Activated CD8-positive, alpha-beta T cell treated with anti-CD3 and anti-CD28 coated beads, Interleukin-2, amount 10 ng/mL, durations not matched to agents 7 days and 5 days (primary cell): ENCODE measurements around the gene AK2. TPM values are rescaled to one million over a fixed set of nuclear protein-coding genes. Genes with fewer than 3 reads are reported as not detected.
"Not testable (repeated sequence)": the region's sequence is repeated elsewhere in the genome, so short reads cannot be mapped to it uniquely, and the experiment has no call there.

Experiments used
- ATAC-seq: fragments of 150-1000 bp; cut with Tn5 transposase; one replicate; pipeline ENCODE4 v1.10.0; 2021; ENCODE audit warnings: moderate library complexity
- CTCF ChIA-PET: fragments of 350-600 bp; sonication (Branson Sonifier 250); formaldehyde crosslinking; loops from one replicate; lab custom pipeline; 2021; ENCODE audit warnings: antibody characterized with exemption; lab: Charles Lee
- POLR2A ChIA-PET: fragments of 350-600 bp; sonication (Branson Sonifier 250); formaldehyde crosslinking; loops from one replicate; lab custom pipeline; 2021; ENCODE audit warnings: antibody characterized with exemption; lab: Charles Lee
- DNase-seq: peaks from one replicate; pipeline ENCODE4 v3.0.0-alpha.2; 2020
- H3K27ac Mint-ChIP-seq: one replicate; pipeline ENCODE4 v1.8.0; 2021; ENCODE audit warnings: mild to moderate bottlenecking, mixed read lengths
- H3K27me3 Mint-ChIP-seq: one replicate; pipeline ENCODE4 v1.8.0; 2021; ENCODE audit warnings: low read depth, mixed read lengths
- H3K36me3 Mint-ChIP-seq: one replicate; pipeline ENCODE4 v1.8.0; 2021; ENCODE audit warnings: low read depth, mixed read lengths
- H3K4me1 Mint-ChIP-seq: one replicate; pipeline ENCODE4 v1.8.0; 2021; ENCODE audit warnings: low read depth, mixed read lengths
- H3K4me3 Mint-ChIP-seq: one replicate; pipeline ENCODE4 v1.8.0; 2021; ENCODE audit warnings: mild to moderate bottlenecking, mixed read lengths
- H3K9me3 Mint-ChIP-seq: one replicate; pipeline ENCODE4 v1.8.0; 2022; ENCODE audit warnings: mixed read lengths; ENCODE audit not compliant: insufficient read depth
- total RNA-seq, 2 experiments: library from RNA; stranded (reverse); gene quantifications; one replicate each; pipeline ENCODE4 v1.2.3, GENCODE V29; 2021

AK2 gene
- total RNA-seq, 2 experiments from 2014 or later, result 206 to 215 TPM

DNA sequence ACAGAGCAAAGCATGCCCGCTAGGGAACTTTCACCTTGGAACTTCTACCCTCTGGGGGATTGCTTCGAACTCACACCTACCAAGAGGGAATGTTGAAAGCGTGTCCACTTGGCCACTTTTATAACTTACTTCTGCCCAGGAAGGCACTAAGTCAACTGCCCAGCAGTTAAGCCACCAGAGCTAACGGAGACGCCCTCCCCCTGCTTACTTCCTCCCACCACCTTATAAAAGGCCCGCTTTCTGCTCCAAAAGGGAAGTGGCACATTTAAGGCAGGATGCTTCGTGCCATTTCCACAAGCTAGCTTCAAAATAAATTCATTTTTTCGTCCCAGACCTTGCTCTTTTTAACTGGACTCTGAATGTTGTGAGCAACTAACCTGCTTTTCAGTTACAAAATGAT is 3.2 kb upstream of the AK2 start:
- Mint-ChIP-seq H3K27me3 (peaks cover 7% of the 10 kb centered on the region), H3K9me3 (peaks cover 4% of the 10 kb centered on the region), H3K4me1 (peaks cover 28% of the 10 kb centered on the region), H3K36me3 (peaks cover 14% of the 10 kb centered on the region), H3K4me3 (no peak overlapping the region), H3K27ac (no peak overlapping the region)
- POLR2A ChIA-PET, result interaction anchor here (0.7 kb wide), 1 partner anchor 105 kb away, joined by 3 read pairs; no protein-coding TSS in a partner anchor
- ATAC-seq (no peak), DNase-seq (no peak)
- CTCF ChIA-PET, result interaction anchor here (0.9 kb wide), 1 partner anchor 46 kb away, joined by 3 read pairs; no protein-coding TSS in a partner anchor

- ATAC-seq (peak; percentile 1), DNase-seq (peak; percentile 29)
- CTCF ChIA-PET, result interaction anchor here (1.0 to 1.4 kb wide), 2 partner anchors 50 to 102 kb away, joined by 3 to 7 read pairs; no protein-coding TSS in a partner anchor
- H3K27me3 Mint-ChIP-seq, result no peaks in the 10 kb centered on the region
- H3K9me3 Mint-ChIP-seq, result peaks cover 4% of the 10 kb centered on the region
- peaks cover 34% of the 10 kb centered on the region for H3K36me3 Mint-ChIP-seq
- peak overlapping the region; percentile 88 for H3K27ac Mint-ChIP-seq
- H3K4me3 Mint-ChIP-seq, result peak overlapping the region; percentile 91
- peaks cover 52% of the 10 kb centered on the region for H3K4me1 Mint-ChIP-seq
- POLR2A ChIA-PET, result interaction anchor here (1.3 kb wide), 1 partner anchor 55 kb away, joined by 3 read pairs; no protein-coding TSS in a partner anchor
These were observed 595 bp downstream of the AK2 start for GRCh38 chr1:33036051-33036525.

GRCh38 chr1:33032126-33032869 is 4.4 kb downstream of the AK2 start:
- Mint-ChIP-seq H3K27ac (no peak overlapping the region), H3K36me3 (peaks cover 61% of the 10 kb centered on the region), H3K4me1 (peaks cover 70% of the 10 kb centered on the region), H3K9me3 (peaks cover 3% of the 10 kb centered on the region), H3K4me3 (no peak overlapping the region), H3K27me3 (no peaks in the 10 kb centered on the region)
- ChIA-PET POLR2A (no interaction called here), CTCF (interaction anchor here (1.1 to 2.8 kb wide), 2 partner anchors 23 to 100 kb away, joined by 3 to 7 read pairs; no protein-coding TSS in a partner anchor)
- no peak for DNase-seq
- no peak for ATAC-seq

DNA sequence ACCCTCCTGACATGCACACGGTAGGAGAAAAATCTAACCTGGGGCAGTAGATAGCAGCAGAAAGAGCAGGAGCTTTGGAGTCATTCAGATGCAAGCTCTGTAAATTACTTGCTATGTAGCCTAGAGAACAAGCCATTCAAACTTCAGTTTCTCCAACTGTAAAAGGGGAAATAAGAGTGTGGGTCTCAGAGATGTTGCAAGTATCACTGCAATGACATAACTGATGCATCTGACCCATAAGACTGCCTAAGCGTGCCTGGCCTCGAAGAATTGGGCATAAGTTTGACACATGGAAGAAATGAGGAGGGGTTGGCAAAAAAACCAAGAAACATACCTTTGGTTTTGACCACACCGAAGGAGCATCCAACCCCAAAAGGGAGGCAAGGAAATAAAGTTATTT is 5.2 kb downstream of the AK2 start:
- DNase-seq (no peak), ATAC-seq (no peak)
- H3K27me3 Mint-ChIP-seq, result no peaks in the 10 kb centered on the region
- peaks cover 59% of the 10 kb centered on the region for H3K36me3 Mint-ChIP-seq
- no peak overlapping the region for H3K27ac Mint-ChIP-seq
- no peaks in the 10 kb centered on the region for H3K9me3 Mint-ChIP-seq
- peaks cover 67% of the 10 kb centered on the region for H3K4me1 Mint-ChIP-seq
- ChIA-PET CTCF (interaction anchor here (1.1 to 2.8 kb wide), 2 partner anchors 10 to 99 kb away, joined by 3 to 7 read pairs; no protein-coding TSS in a partner anchor), POLR2A (no interaction called here)
- H3K4me3 Mint-ChIP-seq, result no peak overlapping the region

DNA sequence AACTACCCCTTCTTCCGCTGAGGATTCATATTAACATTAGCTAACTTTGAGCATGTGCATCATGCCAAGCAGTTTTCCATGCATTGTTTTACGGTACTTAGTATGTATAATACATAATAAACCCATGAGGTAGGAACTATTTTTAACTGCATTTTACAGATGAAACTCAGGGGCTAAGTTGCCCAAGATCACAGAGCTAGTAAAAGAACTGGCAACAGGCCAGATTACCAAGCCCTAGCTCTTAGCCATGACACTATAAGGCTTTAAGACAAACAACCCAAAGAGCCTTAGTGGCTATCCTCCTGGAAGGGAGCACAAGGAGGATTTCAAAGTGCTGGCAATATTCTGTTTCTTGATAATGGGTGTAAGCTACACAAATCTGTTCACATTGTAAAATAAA is 6.1 kb downstream of the AK2 start:
- H3K4me1 Mint-ChIP-seq, result peaks cover 70% of the 10 kb centered on the region
- POLR2A ChIA-PET, result interaction anchor here (0.7 to 0.8 kb wide), 2 partner anchors 13 to 24 kb away, joined by 4 read pairs; no protein-coding TSS in a partner anchor
- peaks cover 56% of the 10 kb centered on the region for H3K36me3 Mint-ChIP-seq
- no peaks in the 10 kb centered on the region for H3K9me3 Mint-ChIP-seq
- H3K4me3 Mint-ChIP-seq, result no peak overlapping the region
- CTCF ChIA-PET, result interaction anchor here (1.1 to 2.8 kb wide), 3 partner anchors 9 to 98 kb away, joined by 3 to 7 read pairs (median 4); no protein-coding TSS in a partner anchor
- H3K27me3 Mint-ChIP-seq, result no peaks in the 10 kb centered on the region
- H3K27ac Mint-ChIP-seq, result no peak overlapping the region
- no peak for ATAC-seq
- no peak for DNase-seq

DNA sequence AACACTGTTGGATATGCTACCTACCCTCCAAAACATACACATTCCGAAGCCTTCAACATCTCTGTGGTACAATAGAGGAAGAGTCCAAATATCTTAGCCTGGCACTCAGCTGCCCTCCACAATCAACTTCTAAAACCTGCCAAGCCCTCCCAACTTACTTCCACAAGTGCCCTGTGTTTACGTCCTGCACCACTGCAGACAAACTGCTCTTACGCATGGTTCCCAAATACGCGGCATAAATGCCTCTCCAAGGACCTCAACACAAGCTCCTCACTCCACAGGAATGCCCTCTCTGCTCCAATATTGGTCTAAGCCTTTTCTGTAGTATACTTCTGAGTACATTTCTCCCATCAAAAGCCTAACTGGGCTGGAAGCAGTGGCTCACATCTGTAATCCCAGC is 6.8 kb downstream of the AK2 start:
- peaks cover 53% of the 10 kb centered on the region for H3K36me3 Mint-ChIP-seq
- DNase-seq (no peak), ATAC-seq (no peak)
- no peak overlapping the region for H3K27ac Mint-ChIP-seq
- H3K4me1 Mint-ChIP-seq, result peaks cover 71% of the 10 kb centered on the region
- H3K27me3 Mint-ChIP-seq, result no peaks in the 10 kb centered on the region
- H3K4me3 Mint-ChIP-seq, result no peak overlapping the region
- POLR2A ChIA-PET, result interaction anchor here (0.6 to 0.8 kb wide), 2 partner anchors 14 to 57 kb away, joined by 3 to 4 read pairs; no protein-coding TSS in a partner anchor
- CTCF ChIA-PET, result interaction anchor here (1.2 to 2.8 kb wide), 2 partner anchors 97 kb away, joined by 4 to 7 read pairs; no protein-coding TSS in a partner anchor
- H3K9me3 Mint-ChIP-seq, result no peaks in the 10 kb centered on the region

- Mint-ChIP-seq H3K36me3 (peaks cover 53% of the 10 kb centered on the region), H3K4me3 (no peak overlapping the region), H3K4me1 (peaks cover 74% of the 10 kb centered on the region), H3K9me3 (no peaks in the 10 kb centered on the region), H3K27ac (no peak overlapping the region), H3K27me3 (no peaks in the 10 kb centered on the region)
- ChIA-PET POLR2A (no interaction called here), CTCF (interaction anchor here (1.2 kb wide), 1 partner anchor 98 kb away, joined by 4 read pairs; no protein-coding TSS in a partner anchor)
- ATAC-seq (no peak), DNase-seq (no peak)
These were observed 7.5 kb downstream of the AK2 start for GRCh38 chr1:33029209-33029608.

- H3K9me3 Mint-ChIP-seq, result no peaks in the 10 kb centered on the region
- no peaks in the 10 kb centered on the region for H3K27me3 Mint-ChIP-seq
- H3K27ac Mint-ChIP-seq, result peak overlapping the region; percentile 46
- H3K4me1 Mint-ChIP-seq, result peaks cover 52% of the 10 kb centered on the region
- CTCF ChIA-PET, result interaction anchor here (0.8 to 1.3 kb wide), 4 partner anchors 17 to 61 kb away, joined by 3 to 6 read pairs (median 4); no protein-coding TSS in a partner anchor
- peaks cover 62% of the 10 kb centered on the region for H3K36me3 Mint-ChIP-seq
- POLR2A ChIA-PET, result no interaction called here
- no peak overlapping the region for H3K4me3 Mint-ChIP-seq
- no peak for ATAC-seq
- no peak for DNase-seq
These were observed 10.9 kb downstream of the AK2 start for GRCh38 chr1:33025761-33026160.

DNA sequence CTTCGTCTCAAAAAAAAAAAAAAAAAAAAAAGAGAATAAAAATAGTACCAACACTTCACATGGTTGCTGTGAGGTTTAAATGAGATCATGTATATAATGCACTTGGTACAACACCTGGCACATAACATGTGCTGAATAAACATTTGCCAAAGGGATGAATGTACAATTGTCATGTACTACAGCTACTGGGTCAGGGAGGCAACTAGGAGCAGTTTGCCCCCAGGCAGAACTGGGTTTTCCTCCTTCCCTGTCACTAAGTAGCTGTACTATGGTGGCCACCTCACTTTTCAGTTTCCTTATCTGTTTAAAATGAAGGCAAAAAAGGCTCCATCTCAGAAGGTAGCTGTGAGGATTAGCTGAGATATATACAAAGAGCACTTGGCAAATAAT is 11.5 kb downstream of the AK2 start:
- no peak overlapping the region for H3K4me3 Mint-ChIP-seq
- peaks cover 49% of the 10 kb centered on the region for H3K4me1 Mint-ChIP-seq
- H3K9me3 Mint-ChIP-seq, result no peaks in the 10 kb centered on the region
- H3K27me3 Mint-ChIP-seq, result no peaks in the 10 kb centered on the region
- POLR2A ChIA-PET, result no interaction called here
- H3K36me3 Mint-ChIP-seq, result peaks cover 59% of the 10 kb centered on the region
- DNase-seq, result no peak
- CTCF ChIA-PET, result interaction anchor here (0.8 to 1.3 kb wide), 5 partner anchors 10 to 61 kb away, joined by 3 to 6 read pairs (median 4); no protein-coding TSS in a partner anchor
- ATAC-seq, result no peak
- no peak overlapping the region for H3K27ac Mint-ChIP-seq

DNA sequence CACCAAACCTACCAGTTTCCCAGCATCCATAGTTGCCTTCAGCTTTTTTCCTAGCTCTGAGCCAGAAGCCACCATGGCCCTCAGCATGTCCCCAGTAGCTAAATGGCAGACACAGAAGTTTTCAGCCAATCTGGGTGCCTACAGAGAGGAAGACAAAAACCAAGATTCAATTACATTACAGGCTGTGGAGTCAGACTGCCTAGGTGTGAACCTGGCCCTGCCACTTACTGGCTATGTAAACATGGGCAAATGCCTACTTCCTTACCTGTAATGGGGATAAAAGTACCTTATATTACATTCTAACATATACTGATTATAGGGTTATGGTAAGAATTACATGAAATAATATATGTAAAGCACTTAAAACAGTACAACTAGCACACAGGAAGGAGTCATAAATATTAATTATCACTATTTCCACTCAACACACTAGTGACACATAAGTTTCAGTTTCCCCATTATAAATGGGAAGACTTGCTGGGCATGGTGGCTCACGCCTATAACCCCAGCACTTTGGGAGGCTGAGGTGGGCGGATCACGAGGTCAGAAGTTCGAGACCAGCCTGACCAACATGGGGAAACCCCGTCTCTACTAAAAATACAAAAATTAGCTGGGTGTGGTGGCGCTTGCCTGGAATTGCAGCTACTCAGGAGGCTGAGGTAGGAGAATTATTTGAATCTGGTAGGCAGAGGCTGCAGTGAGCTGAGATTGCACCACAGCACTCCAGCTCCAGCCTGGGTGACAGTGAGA is 12.1 kb downstream of the AK2 start:
- H3K27ac Mint-ChIP-seq, DNase-seq, POLR2A ChIA-PET, H3K4me3 Mint-ChIP-seq, H3K9me3 Mint-ChIP-seq, H3K27me3 Mint-ChIP-seq: not testable (repeated sequence)
- ATAC-seq, result peak; percentile 59
- CTCF ChIA-PET, result interaction anchor here (0.8 to 1.3 kb wide), 4 partner anchors 10 to 62 kb away, joined by 3 to 6 read pairs (median 4); no protein-coding TSS in a partner anchor
- Mint-ChIP-seq H3K36me3 (peaks cover 57% of the 10 kb centered on the region), H3K4me1 (peaks cover 44% of the 10 kb centered on the region)

DNA sequence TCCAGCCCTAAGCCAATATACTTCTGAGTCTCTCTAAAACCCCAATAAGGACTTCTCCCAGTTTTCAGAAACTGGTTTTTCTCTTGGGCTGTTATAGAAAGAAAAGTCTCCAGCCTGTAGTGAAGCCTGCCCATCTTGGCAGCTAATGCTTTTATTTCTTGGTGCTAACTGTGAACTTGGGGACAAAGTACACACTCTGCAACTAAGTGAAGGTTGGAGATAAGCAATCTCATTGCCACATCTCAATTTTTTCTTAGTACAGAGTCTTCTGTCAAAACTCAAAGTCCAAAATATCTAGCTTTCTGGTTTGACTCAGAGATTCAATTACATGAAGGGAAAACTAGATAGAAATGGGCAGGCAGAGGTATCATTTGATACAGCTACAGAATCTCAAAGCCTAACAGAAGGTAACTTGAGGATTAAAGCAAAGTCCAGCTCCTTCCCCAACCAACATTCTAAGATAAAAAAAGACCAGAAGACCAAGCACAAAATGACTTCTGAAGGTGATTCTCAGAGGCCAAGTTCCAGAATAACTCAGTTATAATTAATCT is 14.0 kb downstream of the AK2 start:
- Mint-ChIP-seq H3K27ac (no peak overlapping the region), H3K4me1 (peaks cover 34% of the 10 kb centered on the region), H3K36me3 (peaks cover 58% of the 10 kb centered on the region), H3K9me3 (no peaks in the 10 kb centered on the region), H3K27me3 (no peaks in the 10 kb centered on the region), H3K4me3 (no peak overlapping the region)
- ATAC-seq, result no peak
- POLR2A ChIA-PET, result interaction anchor here (1.3 kb wide), 1 partner anchor 42 kb away, joined by 3 read pairs; no protein-coding TSS in a partner anchor
- CTCF ChIA-PET, result interaction anchor here (1.1 to 1.4 kb wide), 3 partner anchors 11 to 90 kb away, joined by 3 read pairs; no protein-coding TSS in a partner anchor
- DNase-seq, result no peak
